ENCODE measurements around the gene LMBRD1.

- TF ChIP-seq CTCF (IDR thresholded peaks at IDR 0.05) (no peak), EP300 (IDR thresholded peaks at IDR 0.05) (no peak), POLR2A (IDR thresholded peaks at IDR 0.05) (no peak)
Measured at GRCh38 chr6:69665437-69665836, 131.4 kb downstream of the LMBRD1 start.
